ENCODE data around the gene PRDM13.
"Not testable (repeated sequence)": the region's sequence is repeated elsewhere in the genome, so short reads cannot be mapped to it uniquely, and the experiment has no call there.

Gene PRDM13

DNA sequence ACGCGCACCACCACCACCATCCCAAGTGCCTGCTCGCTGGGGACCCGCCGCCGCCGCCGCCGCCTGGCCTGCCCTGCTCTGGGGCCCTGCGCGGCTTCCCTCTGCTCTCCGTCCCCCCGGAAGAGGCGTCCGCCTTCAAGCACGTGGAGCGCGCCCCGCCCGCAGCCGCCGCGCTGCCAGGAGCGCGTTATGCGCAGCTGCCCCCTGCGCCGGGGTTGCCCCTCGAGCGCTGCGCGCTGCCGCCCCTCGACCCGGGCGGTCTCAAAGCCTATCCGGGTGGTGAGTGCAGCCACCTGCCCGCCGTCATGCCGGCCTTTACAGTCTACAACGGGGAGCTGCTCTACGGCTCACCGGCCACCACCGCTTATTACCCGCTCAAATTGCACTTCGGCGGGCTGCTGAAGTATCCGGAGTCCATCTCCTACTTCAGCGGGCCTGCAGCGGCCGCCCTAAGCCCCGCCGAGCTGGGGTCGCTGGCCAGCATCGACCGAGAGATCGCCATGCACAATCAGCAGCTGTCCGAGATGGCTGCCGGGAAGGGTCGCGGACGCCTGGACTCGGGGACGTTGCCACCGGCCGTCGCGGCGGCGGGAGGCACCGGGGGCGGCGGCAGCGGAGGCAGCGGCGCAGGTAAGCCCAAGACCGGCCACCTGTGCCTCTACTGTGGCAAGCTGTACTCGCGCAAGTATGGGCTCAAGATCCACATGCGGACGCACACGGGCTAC lies 7.2 kb downstream of the PRDM13 start:
- H3K9ac ChIP-seq (ENCODE audit: low read length): no peak overlapping the region
- H3K27me3 ChIP-seq (replicated peaks; ENCODE audit: control insufficient read depth, insufficient read depth, low read length): peaks cover 93% of the 10 kb centered on the region
- peak overlapping the region; percentile 58 for H3K4me3 ChIP-seq (ENCODE audit: low read length)
- no peaks in the 10 kb centered on the region for H3K4me1 ChIP-seq (ENCODE audit: control insufficient read depth, insufficient read depth, low read length)
- no peak for DNase-seq (ENCODE audit: low read depth)
- peaks cover 7% of the 10 kb centered on the region for H3K9me3 ChIP-seq (ENCODE audit: control insufficient read depth, low read length)
- H3K36me3 ChIP-seq (ENCODE audit: control insufficient read depth, insufficient read depth, low read length, severe bottlenecking): no peaks in the 10 kb centered on the region

- Histone ChIP-seq H3K4me3 (ENCODE audit: low read length) (peak overlapping the region; percentile 18), H3K27me3 (replicated peaks; ENCODE audit: control insufficient read depth, insufficient read depth, low read length) (peaks cover 93% of the 10 kb centered on the region), H3K9ac (ENCODE audit: low read length) (no peak overlapping the region), H3K4me1 (ENCODE audit: control insufficient read depth, insufficient read depth, low read length) (no peaks in the 10 kb centered on the region), H3K9me3 (ENCODE audit: control insufficient read depth, low read length) (peaks cover 7% of the 10 kb centered on the region), H3K36me3 (ENCODE audit: control insufficient read depth, insufficient read depth, low read length, severe bottlenecking) (no peaks in the 10 kb centered on the region)
- DNase-seq (ENCODE audit: low read depth): no peak
These were observed 8.0 kb downstream of the PRDM13 start for GRCh38 chr6:99614430-99615186.

GRCh38 chr6:99617131-99617530 lies 10.5 kb downstream of the PRDM13 start:
- DNase-seq (ENCODE audit: low read depth): no peak
- Histone ChIP-seq H3K9me3 (ENCODE audit: control insufficient read depth, low read length) (peaks cover 7% of the 10 kb centered on the region), H3K4me1 (ENCODE audit: control insufficient read depth, insufficient read depth, low read length) (no peaks in the 10 kb centered on the region), H3K36me3 (ENCODE audit: control insufficient read depth, insufficient read depth, low read length, severe bottlenecking) (no peaks in the 10 kb centered on the region), H3K27me3 (replicated peaks; ENCODE audit: control insufficient read depth, insufficient read depth, low read length) (peaks cover 89% of the 10 kb centered on the region), H3K9ac (ENCODE audit: low read length) (no peak overlapping the region), H3K4me3 (ENCODE audit: low read length) (no peak overlapping the region)

GRCh38 chr6:99618649-99619408 lies 12.2 kb downstream of the PRDM13 start:
- no peak for DNase-seq (ENCODE audit: low read depth)
- Histone ChIP-seq H3K36me3 (ENCODE audit: control insufficient read depth, insufficient read depth, low read length, severe bottlenecking) (no peaks in the 10 kb centered on the region), H3K9me3 (ENCODE audit: control insufficient read depth, low read length) (peaks cover 7% of the 10 kb centered on the region), H3K27me3 (replicated peaks; ENCODE audit: control insufficient read depth, insufficient read depth, low read length) (peaks cover 91% of the 10 kb centered on the region), H3K9ac (ENCODE audit: low read length) (no peak overlapping the region), H3K4me3 (ENCODE audit: low read length) (no peak overlapping the region), H3K4me1 (ENCODE audit: control insufficient read depth, insufficient read depth, low read length) (no peaks in the 10 kb centered on the region)

DNA sequence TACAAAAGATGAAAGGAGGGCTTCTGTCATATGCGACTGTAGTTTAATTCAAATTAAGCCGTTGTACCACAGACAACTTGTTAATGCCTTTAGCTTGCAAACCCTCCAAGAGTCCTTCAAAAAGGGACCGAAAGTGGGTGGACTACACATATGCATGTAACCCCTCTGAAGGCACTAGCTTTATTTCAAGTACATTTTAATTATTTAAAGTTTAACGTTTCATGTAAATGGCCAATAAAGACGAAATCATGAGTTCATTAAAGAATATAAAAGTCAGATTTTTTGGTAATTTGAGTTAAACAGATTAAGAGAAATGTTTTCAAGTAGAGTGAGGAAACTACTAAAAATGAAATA lies 12.8 kb downstream of the PRDM13 start:
- Histone ChIP-seq H3K36me3 (ENCODE audit: control insufficient read depth, insufficient read depth, low read length, severe bottlenecking) (no peaks in the 10 kb centered on the region), H3K9me3 (ENCODE audit: control insufficient read depth, low read length) (peaks cover 7% of the 10 kb centered on the region), H3K9ac (ENCODE audit: low read length) (no peak overlapping the region), H3K27me3 (replicated peaks; ENCODE audit: control insufficient read depth, insufficient read depth, low read length) (peaks cover 91% of the 10 kb centered on the region), H3K4me3 (ENCODE audit: low read length) (no peak overlapping the region), H3K4me1 (ENCODE audit: control insufficient read depth, insufficient read depth, low read length) (no peaks in the 10 kb centered on the region)
- no peak for DNase-seq (ENCODE audit: low read depth)

- Histone ChIP-seq H3K27me3 (replicated peaks; ENCODE audit: control insufficient read depth, insufficient read depth, low read length) (peaks cover 68% of the 10 kb centered on the region), H3K9me3 (ENCODE audit: control insufficient read depth, low read length) (peaks cover 11% of the 10 kb centered on the region)
- not testable (repeated sequence) for H3K4me1 ChIP-seq (ENCODE audit: control insufficient read depth, insufficient read depth, low read length); H3K4me3 ChIP-seq (ENCODE audit: low read length); H3K9ac ChIP-seq (ENCODE audit: low read length); H3K36me3 ChIP-seq (ENCODE audit: control insufficient read depth, insufficient read depth, low read length, severe bottlenecking); DNase-seq (ENCODE audit: low read depth)
These were observed 15.4 kb downstream of the PRDM13 start for GRCh38 chr6:99622044-99622443.

- no peak overlapping the region for H3K9ac ChIP-seq (ENCODE audit: low read length)
- peaks cover 13% of the 10 kb centered on the region for H3K27me3 ChIP-seq (replicated peaks; ENCODE audit: control insufficient read depth, insufficient read depth, low read length)
- no peak for DNase-seq (ENCODE audit: low read depth)
- no peaks in the 10 kb centered on the region for H3K4me1 ChIP-seq (ENCODE audit: control insufficient read depth, insufficient read depth, low read length)
- H3K4me3 ChIP-seq (ENCODE audit: low read length): no peak overlapping the region
- no peaks in the 10 kb centered on the region for H3K36me3 ChIP-seq (ENCODE audit: control insufficient read depth, insufficient read depth, low read length, severe bottlenecking)
- H3K9me3 ChIP-seq (ENCODE audit: control insufficient read depth, low read length): peaks cover 6% of the 10 kb centered on the region
These were observed 22.7 kb downstream of the PRDM13 start for GRCh38 chr6:99629293-99629692.

- H3K9me3 ChIP-seq (ENCODE audit: control insufficient read depth, low read length): peaks cover 18% of the 10 kb centered on the region
- H3K4me1 ChIP-seq (ENCODE audit: control insufficient read depth, insufficient read depth, low read length): no peaks in the 10 kb centered on the region
- DNase-seq (ENCODE audit: low read depth): no peak
- no peak overlapping the region for H3K9ac ChIP-seq (ENCODE audit: low read length)
- H3K27me3 ChIP-seq (replicated peaks; ENCODE audit: control insufficient read depth, insufficient read depth, low read length): peaks cover 6% of the 10 kb centered on the region
- H3K4me3 ChIP-seq (ENCODE audit: low read length): no peak overlapping the region
- no peaks in the 10 kb centered on the region for H3K36me3 ChIP-seq (ENCODE audit: control insufficient read depth, insufficient read depth, low read length, severe bottlenecking)
These were observed 31.0 kb downstream of the PRDM13 start for GRCh38 chr6:99637629-99638028.

GRCh38 chr6:99638358-99638757 lies 31.7 kb downstream of the PRDM13 start:
- not testable (repeated sequence) for H3K36me3 ChIP-seq (ENCODE audit: control insufficient read depth, insufficient read depth, low read length, severe bottlenecking); H3K27me3 ChIP-seq (replicated peaks; ENCODE audit: control insufficient read depth, insufficient read depth, low read length)

DNA sequence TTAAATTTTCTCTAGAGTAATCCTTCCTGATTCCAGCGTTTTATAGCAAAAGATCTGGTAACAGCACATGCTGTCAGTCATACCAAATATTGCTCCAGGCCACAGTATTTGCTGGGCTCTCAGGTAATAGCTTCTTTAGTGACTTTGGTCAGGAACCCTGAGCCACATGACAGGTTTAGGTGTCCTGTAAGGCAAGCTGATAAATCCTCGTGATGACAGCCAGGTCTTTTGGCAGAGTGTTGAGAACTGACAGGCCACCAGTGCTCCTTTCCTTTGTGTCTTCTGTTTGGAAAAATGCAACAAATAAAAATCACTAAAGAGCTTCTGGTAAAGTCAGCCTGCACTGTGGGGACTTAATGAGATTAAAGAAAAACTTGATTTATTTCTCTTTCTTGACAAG lies 34.6 kb downstream of the PRDM13 start:
- Histone ChIP-seq H3K4me1 (ENCODE audit: control insufficient read depth, insufficient read depth, low read length) (no peaks in the 10 kb centered on the region), H3K27me3 (replicated peaks; ENCODE audit: control insufficient read depth, insufficient read depth, low read length) (peaks cover 2% of the 10 kb centered on the region), H3K9me3 (ENCODE audit: control insufficient read depth, low read length) (peaks cover 13% of the 10 kb centered on the region), H3K9ac (ENCODE audit: low read length) (no peak overlapping the region), H3K4me3 (ENCODE audit: low read length) (no peak overlapping the region), H3K36me3 (ENCODE audit: control insufficient read depth, insufficient read depth, low read length, severe bottlenecking) (no peaks in the 10 kb centered on the region)
- DNase-seq (ENCODE audit: low read depth): no peak

More at GRCh38 chr6:99638358-99638757, 31.7 kb downstream of the PRDM13 start:
- not testable (repeated sequence) for DNase-seq (ENCODE audit: low read depth); H3K4me1 ChIP-seq (ENCODE audit: control insufficient read depth, insufficient read depth, low read length); H3K9ac ChIP-seq (ENCODE audit: low read length); H3K4me3 ChIP-seq (ENCODE audit: low read length)
- H3K9me3 ChIP-seq (ENCODE audit: control insufficient read depth, low read length): peaks cover 18% of the 10 kb centered on the region

GRCh38 chr6:99645986-99646385 lies 39.4 kb downstream of the PRDM13 start:
- Histone ChIP-seq H3K4me3 (ENCODE audit: low read length) (no peak overlapping the region), H3K4me1 (ENCODE audit: control insufficient read depth, insufficient read depth, low read length) (no peaks in the 10 kb centered on the region), H3K9ac (ENCODE audit: low read length) (no peak overlapping the region), H3K9me3 (ENCODE audit: control insufficient read depth, low read length) (no peaks in the 10 kb centered on the region), H3K36me3 (ENCODE audit: control insufficient read depth, insufficient read depth, low read length, severe bottlenecking) (no peaks in the 10 kb centered on the region), H3K27me3 (replicated peaks; ENCODE audit: control insufficient read depth, insufficient read depth, low read length) (peaks cover 2% of the 10 kb centered on the region)
- DNase-seq (ENCODE audit: low read depth): no peak
